Motor neuron (in vitro differentiated cells): ENCODE results near the gene SPATA21. TPM values are rescaled to one million over a fixed set of nuclear protein-coding genes. Genes with fewer than 3 reads are reported as not detected.

Experiments
- ATAC-seq, 8 experiments: fragments of 200-7000 bp; cut with Tn5 transposase; replicated peaks in 6 of 8; 2 replicates each; pipeline ENCODE4 v1.8.0; 2021; ENCODE audit warnings: mild to moderate bottlenecking in 8 of 8, moderate library complexity in 8 of 8
- H3K27ac ChIP-seq, 2 donors: fragments of 250-450 bp; sonication (Bioruptor Pico); 2 replicates each; pipeline ENCODE4 v1.9.0; 2021; ENCODE audit warnings: antibody characterized with exemption in 2 of 2, mild to moderate bottlenecking in 2 of 2, moderate library complexity in 1 of 2
- H3K4me1 ChIP-seq, 2 donors: fragments of 250-450 bp; sonication (Bioruptor Pico); replicated peaks in 1 of 2; 2 replicates each; pipeline ENCODE4 v1.6.1; 2021; ENCODE audit warnings: antibody characterized with exemption in 2 of 2, mild to moderate bottlenecking in 2 of 2, moderate library complexity in 1 of 2
- H3K4me3 ChIP-seq, 5 donors: fragments of 250-450 bp; sonication (Bioruptor Pico); 2 replicates each; pipeline ENCODE4 v1.9.0; 2021; ENCODE audit warnings: antibody characterized with exemption in 5 of 5, mild to moderate bottlenecking in 5 of 5, moderate library complexity in 4 of 5
- WGBS, 10 experiments: fragments of 450-650 bp; shearing (Covaris generic); methylation state at CpG; one replicate each; pipeline ENCODE4 v1.0.0; 2022; 5-methylcytosine and 5-hydroxymethylcytosine counted together
- in situ Hi-C, 9 experiments: fragments of 400-800 bp; cut with MboI; loops; one replicate each; pipeline ENCODE4 v1.15.0; 2021; ENCODE audit warnings: low sequenced_read_pairs in 9 of 9, low pct_unique_long_range_greater_than_20kb in 2 of 9; ENCODE audit not compliant: unreplicated experiment in 9 of 9
- total RNA-seq, 8 experiments: library from RNA; unstranded; fragments of 300-600 nt; gene quantifications; 2 replicates each; pipeline versions ENCODE4 v1.2.3 to v1.2.4, GENCODE V29; 2022

SPATA21 gene
- total RNA-seq, 8 experiments from 2014 or later = 0.07 to 0.47 (median 0.11) TPM; not detected in 3

- no peak for ATAC-seq
- in situ Hi-C loops = no loop called here
- no peak overlapping the region for H3K27ac ChIP-seq
- H3K4me1 ChIP-seq = no peaks in the 10 kb centered on the region
- 40 to 100% (median 91%) methylated on average over 1 to 4 of the region's 4 CpGs; no CpG with 5 or more reads in 4 of the 10 experiments for WGBS, 10 experiments
- H3K4me3 ChIP-seq = no peak overlapping the region
Observed at GRCh38 chr1:16380868-16381267, 56.4 kb downstream of the SPATA21 start.

- in situ Hi-C loops = no loop called here
- WGBS, 10 experiments = 50 to 100% (median 96%) methylated on average over 1 to 7 of the region's 7 CpGs; no CpG with 5 or more reads in 4 of the 10 experiments
- Histone ChIP-seq H3K27ac (no peak overlapping the region), H3K4me3 (no peak overlapping the region), H3K4me1 (peaks cover 0 to 11% of the 10 kb centered on the region in 2 donors)
- ATAC-seq = no peak
Observed at GRCh38 chr1:16378443-16378842, 58.8 kb downstream of the SPATA21 start.

GRCh38 chr1:16376971-16377370 is 60.3 kb downstream of the SPATA21 start:
- H3K4me3 ChIP-seq = no peak overlapping the region
- ATAC-seq = no peak
- in situ Hi-C loops = no loop called here
- H3K27ac ChIP-seq = no peak overlapping the region
- H3K4me1 ChIP-seq = peaks cover 0 to 11% of the 10 kb centered on the region in 2 donors
- 56 to 100% (median 80%) methylated on average over 1 to 4 of the region's 4 CpGs; no CpG with 5 or more reads in 2 of the 10 experiments for WGBS, 10 experiments

- WGBS, 10 experiments = 17 to 90% (median 77%) methylated on average over 1 to 15 of the region's 15 CpGs
- no peak overlapping the region for H3K4me3 ChIP-seq
- ATAC-seq = peak in 1 of 8 experiments; percentile 36
- in situ Hi-C loops = no loop called here
- peaks cover 0 to 11% of the 10 kb centered on the region in 2 donors for H3K4me1 ChIP-seq
- no peak overlapping the region for H3K27ac ChIP-seq
Observed at GRCh38 chr1:16375521-16376340, 61.5 kb downstream of the SPATA21 start.

GRCh38 chr1:16374266-16374665 is 63.0 kb downstream of the SPATA21 start:
- Histone ChIP-seq H3K27ac (peak overlapping the region in 1 of 2 donors; percentile 32), H3K4me3 (no peak overlapping the region), H3K4me1 (peaks cover 0 to 11% of the 10 kb centered on the region in 2 donors)
- ATAC-seq = peak in 4 of 8 experiments; percentile 11 to 84 (median 50)
- WGBS, 10 experiments = 73 to 100% (median 94%) methylated on average over 1 to 3 of the region's 3 CpGs; no CpG with 5 or more reads in 1 of the 10 experiments
- in situ Hi-C loops = no loop called here

GRCh38 chr1:16372535-16373285 is 64.5 kb downstream of the SPATA21 start:
- 78 to 100% (median 92%) methylated on average over 1 to 3 of the region's 3 CpGs; no CpG with 5 or more reads in 1 of the 10 experiments for WGBS, 10 experiments
- H3K27ac ChIP-seq = no peak overlapping the region
- no peak overlapping the region for H3K4me3 ChIP-seq
- peaks cover 9 to 14% of the 10 kb centered on the region in 2 donors for H3K4me1 ChIP-seq
- no peak for ATAC-seq
- in situ Hi-C loops = no loop called here

- 0 to 100% (median 88%) methylated on average over 1 to 4 of the region's 5 CpGs; no CpG with 5 or more reads in 2 of the 10 experiments for WGBS, 10 experiments
- Histone ChIP-seq H3K27ac (no peak overlapping the region), H3K4me3 (no peak overlapping the region), H3K4me1 (peaks cover 9 to 14% of the 10 kb centered on the region in 2 donors)
- ATAC-seq = no peak
- in situ Hi-C loops = no loop called here
Observed at GRCh38 chr1:16371725-16372124, 65.5 kb downstream of the SPATA21 start.

- ATAC-seq = no peak
- H3K27ac ChIP-seq = no peak overlapping the region
- no peak overlapping the region for H3K4me3 ChIP-seq
- peaks cover 9 to 16% of the 10 kb centered on the region in 2 donors for H3K4me1 ChIP-seq
- 78 to 100% (median 98%) methylated on average over 1 to 4 of the region's 4 CpGs; no CpG with 5 or more reads in 2 of the 10 experiments for WGBS, 10 experiments
- in situ Hi-C loops = no loop called here
Observed at GRCh38 chr1:16369821-16370220, 67.4 kb downstream of the SPATA21 start.

- Histone ChIP-seq H3K27ac (peak overlapping the region; percentile 96 to 98), H3K4me3 (peak overlapping the region; percentile 66 to 90 (median 83)), H3K4me1 (peaks cover 8 to 9% of the 10 kb centered on the region in 2 donors)
- in situ Hi-C loops = no loop called here
- peak in 3 of 8 experiments; percentile 37 to 51 (median 44) for ATAC-seq
- WGBS, 10 experiments = 0 to 20% (median 5%) methylated on average over 2 to 24 of the region's 24 CpGs
Observed at GRCh38 chr1:16367968-16368890, 69.0 kb downstream of the SPATA21 start.

- Histone ChIP-seq H3K27ac (peak overlapping the region; percentile 96 to 98), H3K4me1 (peaks cover 8 to 9% of the 10 kb centered on the region in 2 donors), H3K4me3 (peak overlapping the region; percentile 66 to 90 (median 83))
- in situ Hi-C loops = no loop called here
- peak; percentile 81 to 87 (median 84) for ATAC-seq
- WGBS, 10 experiments = 0 to 2% (median 0%) methylated on average over 1 to 9 of the region's 47 CpGs; no CpG with 5 or more reads in 4 of the 10 experiments
Observed at GRCh38 chr1:16367258-16367967, 69.8 kb downstream of the SPATA21 start.

GRCh38 chr1:16366722-16367257 is 70.4 kb downstream of the SPATA21 start, which contains the start of gene SZRD1:
SZRD1 (plus strand) TSS chr1:16367242; CDS start chr1:16367258, 16 bp downstream.
- ATAC-seq = peak; percentile 68 to 92 (median 90)
- peaks cover 8 to 9% of the 10 kb centered on the region in 2 donors for H3K4me1 ChIP-seq
- peak within 1 kb of the TSS; percentile 96 to 98 for H3K27ac ChIP-seq
- WGBS, 10 experiments = 0 to 14% (median 4%) methylated on average over 1 to 14 of the region's 24 CpGs; no CpG with 5 or more reads in 3 of the 10 experiments
- in situ Hi-C loops = no loop called here
- H3K4me3 ChIP-seq = peak within 1 kb of the TSS; percentile 66 to 90 (median 83)
